Bronchial smooth muscle cell (primary cell): ENCODE measurements around the gene TRABD2B. TPM values are rescaled to one million over a fixed set of nuclear protein-coding genes. Genes with fewer than 3 reads are reported as not detected.

ENCODE experiments used
- total RNA-seq: library from RNA; depleted of rRNA; stranded (reverse); fragments of >200 nt; gene quantifications from 2 replicates; pipeline ENCODE4 v1.2.1, GENCODE V29; 2014

TRABD2B gene
- under 0.01 TPM in 1 of 2 replicates, not detected in the other for total RNA-seq

GRCh38 chr1:47997289-47998200 lies at the start of gene TRABD2B:
TSS of gene TRABD2B (minus strand) at chr1:47997385.

Other genes starting within 250 kb of the TRABD2B start
- not detected in 2 replicates for gene SLC5A9, start 225.3 kb upstream of the TRABD2B start, total RNA-seq